ENCODE results near the gene ZNF70.
"Not testable (repeated sequence)": the region's sequence is repeated elsewhere in the genome, so short reads cannot be mapped to it uniquely, and the experiment has no call there.

The ZNF70 gene

DNA sequence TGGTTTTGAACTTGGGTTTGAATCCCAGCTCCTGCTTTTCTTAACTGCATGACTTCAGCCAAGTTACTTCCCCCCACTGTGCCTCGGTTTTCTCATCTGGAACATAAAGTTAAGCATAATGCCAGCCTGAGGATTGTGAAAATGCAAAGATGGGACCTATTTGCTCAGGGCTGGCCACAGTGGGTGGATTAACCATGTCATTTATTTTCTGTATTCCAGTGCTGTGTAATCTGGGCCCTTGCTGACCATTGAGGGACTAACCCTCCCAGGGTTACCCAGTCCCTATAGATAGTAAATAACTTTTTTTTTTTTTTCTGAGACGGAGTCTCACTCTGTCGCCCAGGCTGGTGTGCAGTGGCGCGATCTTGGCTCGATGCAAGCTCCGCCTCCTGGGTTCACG lies 4.8 kb upstream of the ZNF70 start:
- no peak for DNase-seq

DNA sequence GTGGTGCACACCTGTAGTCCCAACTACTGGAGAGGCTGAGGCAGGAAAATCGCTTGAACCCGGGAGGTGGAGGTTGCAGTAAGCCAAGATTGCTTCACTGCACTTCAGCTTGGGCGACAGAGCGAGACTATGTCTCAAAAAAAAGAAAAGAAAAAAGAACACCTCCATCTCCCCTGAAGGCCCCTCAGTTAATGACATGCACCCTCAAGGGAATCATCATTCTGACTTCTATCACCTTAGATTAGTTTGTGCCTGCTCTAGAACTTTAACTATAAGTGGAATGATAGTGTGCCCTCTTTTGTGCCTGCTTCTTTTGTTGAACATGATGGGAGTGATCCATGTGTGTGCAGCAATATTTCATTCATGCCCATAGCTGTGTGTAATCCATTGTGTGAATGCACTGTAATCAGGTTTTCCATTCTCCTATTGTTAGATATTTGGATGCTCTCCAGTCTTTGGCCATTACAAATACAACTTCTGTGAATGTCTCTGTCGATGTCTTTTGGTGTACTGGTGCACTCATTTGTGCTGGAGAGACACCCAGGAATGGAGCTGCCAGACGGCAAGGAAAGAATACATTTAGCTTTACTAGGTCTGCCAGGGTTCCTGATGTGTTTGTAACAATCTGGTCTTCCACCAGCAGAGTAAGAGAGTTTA lies 4.2 kb upstream of the ZNF70 start:
- no peak for DNase-seq

DNA sequence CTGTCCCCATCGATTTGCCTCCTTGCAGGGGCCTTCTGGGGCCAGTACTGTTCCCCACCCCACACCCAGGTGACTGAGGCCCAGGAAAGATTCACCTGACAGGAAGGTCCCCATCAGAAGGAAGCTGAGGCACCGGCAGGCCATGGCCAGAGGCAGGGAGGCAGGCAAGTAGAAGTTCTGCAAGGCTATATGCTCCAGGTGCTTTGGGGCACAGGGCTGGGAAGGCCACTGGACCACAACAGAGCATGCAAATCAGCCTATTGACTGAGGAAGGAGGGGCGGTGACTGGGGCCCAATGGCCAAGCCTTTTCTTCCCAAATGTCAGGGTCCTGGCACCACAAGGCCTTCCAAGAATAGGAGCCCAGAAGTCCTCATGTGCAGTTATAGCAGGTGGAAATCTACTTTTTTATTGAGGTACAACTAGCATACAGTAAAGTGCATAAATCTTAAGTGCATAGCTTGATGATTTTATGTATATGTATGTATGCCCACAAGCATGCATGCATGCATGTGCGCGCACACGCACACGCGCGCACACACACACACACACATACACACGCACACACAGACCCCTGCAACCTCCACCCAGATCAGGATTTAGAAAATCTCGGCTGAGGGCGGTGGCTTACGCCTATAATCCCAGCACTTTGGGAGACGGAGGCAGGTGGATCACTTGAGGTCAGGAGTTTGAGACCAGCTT lies 3.5 kb upstream of the ZNF70 start, which contains the start of gene VPREB3:
Gene VPREB3, minus strand, starts transcription at position 206 of the 700 bp plus-strand sequence. Its CDS starts 62 bp downstream, at position 144.
- no peak for DNase-seq

DNA sequence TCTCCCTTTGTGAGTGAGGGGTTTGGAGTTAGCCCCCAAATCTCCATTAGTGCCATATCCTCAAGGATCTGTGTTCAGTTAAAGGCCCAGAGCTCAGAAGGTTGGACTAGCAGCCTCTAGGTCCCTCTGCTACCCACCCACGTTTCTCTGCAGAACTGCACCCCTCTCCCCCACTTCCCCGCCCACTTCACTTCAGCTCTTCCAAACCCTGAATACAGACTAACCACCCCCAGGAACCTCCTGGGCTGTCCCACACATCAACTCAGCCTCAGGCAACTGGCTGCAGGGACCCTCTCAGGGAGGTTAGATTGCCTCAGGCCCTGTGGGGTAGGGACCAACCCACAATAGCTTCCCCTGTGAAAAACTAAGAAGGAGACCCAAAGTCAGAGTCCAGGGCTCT lies 2.5 kb upstream of the ZNF70 start:
- no peak for DNase-seq

DNA sequence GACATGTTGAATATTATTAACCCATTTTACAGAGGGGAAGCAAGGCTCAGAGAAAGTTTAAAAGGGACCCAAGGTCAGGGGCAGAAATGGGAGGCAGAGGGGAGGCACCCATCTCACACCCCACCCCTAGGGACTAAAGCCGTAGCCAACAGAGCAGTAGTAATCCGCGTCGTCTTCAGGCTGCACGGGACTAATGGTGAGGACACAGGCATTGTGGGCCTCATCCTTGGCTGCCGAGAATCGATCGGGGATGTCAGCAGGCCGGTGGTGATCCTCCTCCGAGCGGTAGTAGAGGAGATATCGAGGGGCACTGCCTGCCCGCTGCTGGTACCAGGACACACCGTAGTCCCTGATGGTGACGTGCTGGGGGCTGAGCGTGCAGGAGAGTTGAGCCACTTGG lies 1.8 kb upstream of the ZNF70 start:
- no peak for DNase-seq

DNA sequence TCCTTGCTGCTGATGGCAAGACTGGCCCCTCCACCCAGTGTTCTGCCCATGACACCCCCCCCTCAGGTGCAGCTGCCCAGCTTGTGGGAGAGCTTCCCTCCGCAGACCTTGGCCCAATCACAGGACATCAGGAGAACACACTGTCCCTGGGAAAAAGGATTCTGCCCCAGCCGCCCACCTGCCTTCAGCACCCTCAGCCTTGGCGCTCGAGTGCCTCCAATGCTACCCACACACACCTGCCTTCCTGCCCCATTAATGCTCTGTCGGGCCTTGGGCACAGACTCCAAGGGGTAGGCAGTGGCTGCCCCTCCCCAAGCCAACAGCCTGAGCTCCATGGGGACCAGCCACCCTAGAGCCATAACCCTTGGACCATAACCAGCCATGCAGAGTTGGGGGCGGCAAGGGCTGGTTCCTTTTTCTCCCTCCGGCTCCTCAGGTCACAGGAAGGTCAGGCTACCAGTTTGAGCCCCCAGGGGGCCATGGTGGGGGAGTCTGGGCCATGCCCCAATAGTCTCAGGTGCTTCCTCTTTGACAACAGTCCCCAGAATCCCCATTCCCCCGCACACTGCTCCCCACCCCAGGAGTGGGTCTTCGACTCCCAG lies 1.3 kb upstream of the ZNF70 start:
- no peak for DNase-seq

DNA sequence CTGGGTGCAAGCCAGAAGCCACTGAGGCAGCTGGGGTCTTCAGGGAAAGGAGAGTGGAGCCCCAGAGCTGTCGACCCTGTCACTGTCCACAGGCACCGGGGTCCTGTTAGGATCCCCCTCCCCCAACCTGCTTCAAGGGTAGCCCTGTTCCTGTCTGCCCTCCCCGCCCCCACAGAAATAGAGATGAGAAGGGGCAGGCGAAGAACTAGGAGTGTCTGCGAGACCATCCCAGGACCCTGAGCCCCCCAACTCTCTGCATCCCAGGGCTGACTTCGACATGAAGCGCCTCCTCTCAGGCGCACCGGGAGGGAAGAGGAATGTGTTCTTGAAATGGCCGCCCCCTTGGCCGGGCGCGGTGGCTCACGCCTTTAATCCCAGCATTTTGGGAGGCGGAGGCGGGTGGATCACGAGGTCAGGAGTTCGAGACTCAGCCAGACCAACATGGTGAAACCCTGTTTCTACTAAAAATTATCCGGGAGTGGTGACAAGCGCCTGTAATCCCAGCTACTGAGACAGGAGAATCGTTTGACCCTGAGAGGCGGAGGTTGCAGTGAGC lies 607 bp upstream of the ZNF70 start:
- peak; percentile 47 for DNase-seq

DNA sequence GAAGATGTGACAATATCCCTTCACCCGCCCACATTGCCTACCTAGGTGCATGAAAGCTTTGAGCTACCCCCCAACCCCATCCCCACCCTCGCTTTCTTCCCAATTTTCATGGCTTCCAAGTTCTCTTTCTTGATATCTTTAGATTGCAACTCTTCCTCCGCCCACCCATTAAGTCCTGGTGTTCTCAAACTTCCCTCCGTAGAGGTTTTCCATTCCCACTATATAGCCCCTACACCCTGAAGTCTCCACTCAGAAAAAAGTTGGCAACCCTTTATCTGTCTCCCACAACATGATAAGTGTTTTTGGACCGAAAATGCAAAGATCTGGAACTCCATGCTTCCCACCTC lies 572 bp downstream of the ZNF70 start:
- DNase-seq, result no peak

DNA sequence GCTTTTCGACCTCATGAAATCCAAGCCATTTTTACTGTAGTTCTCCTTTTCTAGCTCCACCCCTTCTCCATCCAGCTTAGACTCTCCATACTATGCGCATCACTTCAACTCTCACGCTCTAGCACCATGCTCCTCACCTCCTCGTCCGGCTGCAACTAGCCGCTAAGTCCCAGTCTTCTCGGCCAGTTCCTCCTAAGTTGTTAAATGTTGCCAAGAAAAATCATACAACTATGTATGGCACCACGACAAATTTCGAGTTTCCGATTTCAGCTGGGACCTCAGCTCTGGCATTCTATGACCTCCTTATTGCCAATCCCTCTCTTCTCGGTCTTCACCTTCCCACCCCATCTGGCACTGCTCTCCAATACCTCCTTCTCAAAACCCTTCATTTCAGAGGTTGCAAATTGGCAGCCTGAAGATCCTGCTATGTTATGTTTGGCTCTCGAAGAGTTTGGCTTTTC lies 1.0 kb downstream of the ZNF70 start:
- DNase-seq, result no peak

DNA sequence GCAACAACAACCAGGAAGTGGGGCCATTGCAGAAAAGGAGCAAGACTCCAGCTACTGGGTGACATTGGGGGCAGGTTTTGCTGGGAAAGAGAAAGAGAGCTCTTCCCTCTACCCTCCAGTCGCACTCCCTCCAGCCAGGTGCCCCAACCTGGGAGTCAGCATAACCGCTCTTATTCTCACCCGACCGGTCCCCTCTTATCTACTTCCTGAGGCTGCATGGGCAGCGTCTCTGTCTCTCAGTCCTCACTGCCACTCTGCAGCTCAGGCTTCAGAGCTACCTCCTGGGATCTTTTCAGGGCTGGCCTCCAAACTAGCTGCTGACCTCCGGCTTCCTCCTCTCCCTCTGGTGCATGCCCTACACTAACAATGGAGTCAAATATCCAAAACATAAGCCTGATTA lies 5.1 kb downstream of the ZNF70 start:
- no peak for DNase-seq

DNA sequence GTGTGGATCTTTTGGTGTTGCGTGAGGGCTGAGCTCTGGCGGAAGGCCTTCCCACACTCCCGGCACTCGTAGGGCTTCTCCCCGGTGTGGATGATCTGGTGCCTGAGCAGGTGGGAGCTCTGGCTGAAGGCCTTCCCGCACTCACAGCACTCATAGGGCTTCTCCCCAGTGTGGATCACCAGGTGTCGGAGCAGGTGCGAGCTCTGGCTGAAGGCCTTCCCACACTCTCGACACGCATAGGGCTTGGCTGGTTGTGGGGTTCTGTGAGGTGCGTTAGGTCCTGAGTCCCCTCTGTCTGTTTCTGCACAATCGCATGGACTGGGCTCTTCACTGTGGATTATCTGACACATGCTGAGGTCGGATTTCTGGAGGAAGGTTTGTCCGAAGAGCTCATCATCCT lies 6.4 kb downstream of the ZNF70 start:
- no peak for DNase-seq

DNA sequence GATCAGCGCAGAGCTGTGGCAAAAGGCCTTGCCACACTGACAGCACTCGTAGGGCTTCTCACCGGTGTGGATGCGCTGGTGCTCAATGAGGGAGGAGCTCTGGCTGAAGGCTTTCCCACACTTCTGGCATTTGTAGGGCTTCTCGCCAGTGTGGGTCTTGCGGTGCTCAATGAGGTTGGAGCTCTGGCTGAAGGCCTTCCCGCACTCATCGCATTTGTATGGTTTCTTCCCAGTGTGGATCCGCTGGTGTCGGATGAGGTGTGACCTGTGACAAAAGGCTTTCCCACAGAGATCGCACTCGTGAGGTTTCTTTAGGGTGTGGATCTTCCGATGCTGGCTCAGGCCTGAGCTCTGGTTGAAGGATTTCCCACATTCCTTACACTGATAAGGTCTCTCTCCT lies 6.9 kb downstream of the ZNF70 start:
- no peak for DNase-seq

DNA sequence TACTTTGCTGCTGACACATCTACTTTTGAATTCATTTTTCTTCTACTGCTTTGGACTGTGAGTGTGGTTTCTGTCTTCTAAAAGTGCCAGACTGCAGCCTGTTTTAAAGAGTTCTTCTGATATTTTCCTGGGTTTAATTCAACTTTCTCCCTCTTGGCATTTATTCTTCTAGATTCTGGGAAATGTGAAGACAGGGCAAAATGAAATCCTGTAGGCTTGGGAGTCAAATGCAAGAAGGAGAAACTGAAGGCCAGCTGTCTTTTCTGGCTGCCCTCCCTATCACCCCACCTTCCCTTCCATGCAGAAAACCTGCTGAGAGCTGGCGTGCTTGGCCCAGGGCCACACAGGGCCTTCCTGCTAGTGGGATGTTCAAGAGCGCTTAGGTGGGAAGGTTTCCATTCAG lies 7.6 kb downstream of the ZNF70 start:
- no peak for DNase-seq

DNA sequence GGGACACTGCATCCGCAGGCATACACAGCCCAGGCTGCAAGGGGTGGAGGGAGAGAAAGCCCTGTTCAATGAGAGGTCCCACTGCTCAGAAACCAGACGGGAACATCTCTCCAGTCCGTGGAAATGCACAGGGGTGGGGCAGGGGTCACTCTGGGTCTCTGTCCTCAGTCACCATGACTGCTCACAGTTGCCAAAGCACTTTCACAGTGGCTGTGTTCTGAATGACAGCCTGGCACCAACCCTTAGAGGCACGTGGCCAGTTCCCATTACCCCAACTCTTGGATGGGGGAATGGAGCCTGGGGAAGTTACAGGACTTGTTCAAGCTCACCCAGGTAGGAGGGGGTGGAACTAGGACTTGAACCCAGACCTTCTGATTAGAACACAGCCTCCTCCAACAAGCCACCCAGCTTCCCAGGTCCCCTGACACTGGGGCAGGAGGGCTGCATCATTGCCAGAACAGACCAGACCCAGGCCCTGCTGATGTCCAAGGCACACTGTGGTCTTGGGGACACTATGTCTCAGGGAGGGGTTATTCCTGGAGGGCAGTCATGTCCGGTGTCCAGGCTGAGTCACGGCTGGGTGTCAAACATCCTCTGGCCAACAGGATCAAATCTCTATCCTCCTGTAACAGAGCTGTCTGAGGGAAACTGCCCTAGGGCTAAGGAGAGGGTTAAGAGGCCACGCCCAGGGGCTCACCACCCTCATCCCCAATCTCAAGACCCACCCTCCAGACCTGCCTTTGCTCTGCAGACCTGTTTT lies 8.2 kb downstream of the ZNF70 start:
- DNase-seq, result no peak

DNA sequence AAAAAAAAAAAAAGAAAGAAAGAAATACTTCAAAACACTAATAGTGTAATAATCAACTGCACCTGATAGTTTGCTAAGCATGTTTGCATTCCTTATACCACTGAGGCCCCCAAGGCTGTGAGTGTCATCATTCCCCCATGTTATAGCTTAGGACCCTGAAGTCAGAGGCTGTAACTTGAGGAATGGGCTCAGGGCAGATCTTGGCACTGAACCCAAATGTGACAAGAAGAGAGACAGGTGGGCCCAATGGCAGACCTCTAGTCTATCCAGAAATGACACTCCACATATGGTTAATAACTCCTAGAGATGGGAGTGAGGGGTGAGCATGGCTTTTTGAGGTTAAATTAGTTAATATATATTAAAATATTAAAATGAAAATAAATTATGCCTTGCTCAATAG lies 13.2 kb downstream of the ZNF70 start:
- no peak for DNase-seq

DNA sequence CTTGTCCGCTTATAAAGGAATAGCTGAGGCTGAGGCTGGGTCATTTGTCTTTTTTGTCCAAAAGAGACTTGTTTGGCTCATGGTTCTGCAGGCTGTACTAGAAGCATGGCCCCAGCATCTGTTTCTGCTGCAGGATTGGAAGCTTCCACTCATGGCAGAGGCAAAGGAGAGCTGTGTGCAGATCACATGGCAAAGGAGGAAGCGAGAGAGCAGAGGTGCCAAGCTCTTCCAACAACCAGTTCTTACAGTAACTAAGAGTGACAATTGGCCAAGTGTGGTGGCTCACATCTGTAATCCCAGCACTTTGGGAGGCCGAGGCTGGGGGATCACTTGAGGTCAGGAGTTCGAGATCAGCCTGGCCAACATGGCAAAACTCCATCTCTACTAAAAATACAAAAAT lies 22.8 kb downstream of the ZNF70 start:
- not testable (repeated sequence) for DNase-seq

DNA sequence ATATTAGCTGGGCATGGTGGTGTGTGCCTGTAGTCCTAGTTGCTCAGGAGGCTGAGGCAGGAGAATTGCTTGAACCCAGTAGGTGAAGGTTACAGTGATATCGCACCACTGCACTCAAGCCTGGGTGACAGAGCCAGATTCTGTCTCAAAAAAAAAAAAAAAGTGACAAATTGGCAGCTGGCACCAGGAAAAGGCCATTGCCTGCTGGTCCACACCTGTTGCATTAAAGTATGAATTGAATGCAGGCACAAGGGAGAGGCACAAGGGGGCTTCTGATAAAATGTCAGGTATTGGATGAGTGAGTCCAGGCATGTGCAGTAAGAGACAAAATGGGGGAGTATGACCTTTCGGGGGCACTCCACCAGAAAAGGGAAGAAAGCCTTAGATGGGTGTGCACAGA lies 28.2 kb downstream of the ZNF70 start:
- no peak for DNase-seq

DNA sequence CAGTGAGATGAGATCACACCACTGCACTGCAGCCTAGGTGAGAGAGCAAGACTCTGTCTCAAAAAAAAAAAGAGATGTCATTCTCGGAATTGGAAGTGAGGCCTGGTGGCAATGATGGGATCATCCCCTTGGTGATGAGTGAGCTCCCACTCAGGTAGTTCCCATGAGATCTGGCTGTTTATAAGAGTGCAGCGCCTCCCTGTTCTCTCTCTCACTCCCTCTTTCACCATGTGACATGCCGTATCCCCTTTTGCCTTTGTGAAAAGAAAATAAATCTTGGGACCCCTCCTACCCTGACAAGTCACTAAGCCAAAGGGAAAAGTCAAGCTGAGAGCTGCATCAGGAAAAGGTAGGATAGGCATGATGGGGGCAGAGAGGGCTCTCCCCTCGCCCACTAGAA lies 28.8 kb downstream of the ZNF70 start:
- no peak for DNase-seq

DNA sequence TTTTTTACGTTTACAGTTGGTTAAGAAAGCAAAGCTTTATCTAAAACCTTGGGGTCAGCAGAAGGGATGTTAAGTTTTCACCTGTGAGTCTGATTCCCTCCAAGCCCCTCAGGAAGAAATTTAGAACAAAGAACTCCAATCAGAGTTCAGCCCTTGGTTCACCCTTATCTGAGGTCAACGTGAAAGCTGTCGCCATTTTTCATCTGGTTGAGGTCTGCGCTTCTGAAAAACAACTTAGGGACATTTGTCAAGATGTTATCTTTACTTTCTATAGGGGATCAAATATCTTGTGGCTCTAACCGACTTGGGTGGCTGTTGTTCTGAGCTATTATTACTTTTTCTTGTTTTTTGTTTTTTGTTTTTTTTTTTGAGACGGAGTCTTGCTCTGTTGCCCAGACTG lies 30.1 kb downstream of the ZNF70 start:
- DNase-seq, result no peak

DNA sequence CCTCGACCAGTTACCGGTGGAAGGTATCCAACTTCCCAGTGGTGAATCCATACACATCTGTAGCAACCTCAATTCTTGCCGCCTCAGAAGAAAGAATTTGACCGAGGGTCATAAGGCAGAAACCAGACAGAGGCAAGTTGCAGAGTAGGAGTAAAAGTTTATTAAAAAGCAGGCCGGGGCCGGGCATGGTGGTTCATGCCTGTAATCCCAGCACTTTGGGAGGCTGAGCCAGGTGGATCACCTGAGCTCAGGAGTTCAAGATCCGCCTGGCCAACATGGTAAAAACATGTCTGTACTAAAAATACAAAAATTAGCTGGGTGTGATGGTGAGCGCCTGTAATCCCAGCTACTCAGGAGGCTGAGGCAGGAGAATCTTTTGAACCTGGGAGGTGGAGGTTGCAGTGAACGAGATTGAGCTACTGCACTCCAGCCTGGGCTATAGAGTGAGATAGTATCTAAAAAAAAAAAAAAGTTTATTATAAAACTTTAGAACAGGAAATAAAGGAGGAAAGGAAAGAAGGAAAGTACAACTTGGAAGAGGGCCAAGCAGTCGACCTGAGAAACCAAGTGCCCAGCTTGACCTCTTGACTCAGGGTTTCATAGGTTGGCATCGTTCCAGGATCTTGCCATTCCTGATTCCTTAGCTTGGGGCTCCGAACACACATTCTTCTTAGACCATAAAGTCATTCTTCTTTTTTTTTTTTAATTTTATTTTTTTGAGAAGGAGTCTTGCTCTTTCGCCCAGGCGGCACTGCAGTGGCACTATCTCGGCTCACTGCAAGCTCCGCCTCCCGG lies 32.3 kb downstream of the ZNF70 start:
- DNase-seq, result no peak

DNA sequence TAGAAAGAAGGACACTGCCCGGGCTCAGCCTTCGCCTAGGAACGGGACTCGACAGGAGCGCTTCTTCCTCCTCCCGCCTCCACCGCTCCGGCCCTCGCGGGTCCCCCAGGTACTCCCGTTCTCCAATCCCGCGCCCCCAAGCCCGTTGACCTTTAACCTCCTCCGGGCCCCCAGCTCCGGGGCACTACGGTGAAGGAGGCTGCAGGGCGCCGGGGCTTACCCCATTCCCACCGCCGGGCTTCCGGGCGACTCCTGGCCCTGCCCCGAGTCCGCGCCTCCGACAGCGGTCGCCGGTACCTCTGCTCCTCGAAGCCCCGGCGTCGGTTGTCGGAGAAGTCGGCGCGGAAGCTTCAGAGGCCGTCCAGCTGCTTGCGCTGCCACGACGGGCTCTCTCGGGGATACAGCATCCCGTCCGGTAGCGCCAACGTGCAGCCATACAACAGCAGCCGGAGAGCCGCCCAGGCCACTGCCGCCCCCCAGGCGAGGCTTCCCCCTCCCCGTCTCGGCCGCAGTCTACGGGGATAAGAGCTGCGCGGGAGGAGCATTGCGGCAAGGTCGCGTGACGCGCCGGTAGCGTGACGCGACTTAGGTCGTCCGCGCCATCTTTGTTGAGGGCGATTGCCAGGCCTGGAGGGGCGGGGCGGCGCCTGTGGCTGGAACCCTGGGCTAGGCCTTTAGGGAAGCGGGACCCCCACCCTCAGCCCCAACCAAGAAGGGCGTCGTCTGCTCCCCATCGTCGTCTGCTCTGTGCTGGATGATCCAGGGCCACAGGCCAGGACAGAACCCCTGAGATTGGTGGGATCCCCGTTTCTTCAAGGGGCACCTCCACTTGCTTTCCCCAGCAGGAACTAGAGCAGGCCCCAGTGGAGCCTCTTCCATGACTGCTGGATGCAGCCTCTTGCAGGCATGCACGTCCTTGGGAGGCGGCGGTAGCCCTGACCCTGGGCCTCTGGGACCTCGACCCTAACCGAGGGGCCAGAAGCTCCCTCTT lies 33.8 kb downstream of the ZNF70 start:
- peak; percentile 89 for DNase-seq
